Measurements from ENCODE around the gene HNRNPA3.

Gene HNRNPA3

GRCh38 chr2:177207101-177207500, 5.5 kb upstream of the HNRNPA3 start (continued):
- TF ChIP-seq, protein P1, sequence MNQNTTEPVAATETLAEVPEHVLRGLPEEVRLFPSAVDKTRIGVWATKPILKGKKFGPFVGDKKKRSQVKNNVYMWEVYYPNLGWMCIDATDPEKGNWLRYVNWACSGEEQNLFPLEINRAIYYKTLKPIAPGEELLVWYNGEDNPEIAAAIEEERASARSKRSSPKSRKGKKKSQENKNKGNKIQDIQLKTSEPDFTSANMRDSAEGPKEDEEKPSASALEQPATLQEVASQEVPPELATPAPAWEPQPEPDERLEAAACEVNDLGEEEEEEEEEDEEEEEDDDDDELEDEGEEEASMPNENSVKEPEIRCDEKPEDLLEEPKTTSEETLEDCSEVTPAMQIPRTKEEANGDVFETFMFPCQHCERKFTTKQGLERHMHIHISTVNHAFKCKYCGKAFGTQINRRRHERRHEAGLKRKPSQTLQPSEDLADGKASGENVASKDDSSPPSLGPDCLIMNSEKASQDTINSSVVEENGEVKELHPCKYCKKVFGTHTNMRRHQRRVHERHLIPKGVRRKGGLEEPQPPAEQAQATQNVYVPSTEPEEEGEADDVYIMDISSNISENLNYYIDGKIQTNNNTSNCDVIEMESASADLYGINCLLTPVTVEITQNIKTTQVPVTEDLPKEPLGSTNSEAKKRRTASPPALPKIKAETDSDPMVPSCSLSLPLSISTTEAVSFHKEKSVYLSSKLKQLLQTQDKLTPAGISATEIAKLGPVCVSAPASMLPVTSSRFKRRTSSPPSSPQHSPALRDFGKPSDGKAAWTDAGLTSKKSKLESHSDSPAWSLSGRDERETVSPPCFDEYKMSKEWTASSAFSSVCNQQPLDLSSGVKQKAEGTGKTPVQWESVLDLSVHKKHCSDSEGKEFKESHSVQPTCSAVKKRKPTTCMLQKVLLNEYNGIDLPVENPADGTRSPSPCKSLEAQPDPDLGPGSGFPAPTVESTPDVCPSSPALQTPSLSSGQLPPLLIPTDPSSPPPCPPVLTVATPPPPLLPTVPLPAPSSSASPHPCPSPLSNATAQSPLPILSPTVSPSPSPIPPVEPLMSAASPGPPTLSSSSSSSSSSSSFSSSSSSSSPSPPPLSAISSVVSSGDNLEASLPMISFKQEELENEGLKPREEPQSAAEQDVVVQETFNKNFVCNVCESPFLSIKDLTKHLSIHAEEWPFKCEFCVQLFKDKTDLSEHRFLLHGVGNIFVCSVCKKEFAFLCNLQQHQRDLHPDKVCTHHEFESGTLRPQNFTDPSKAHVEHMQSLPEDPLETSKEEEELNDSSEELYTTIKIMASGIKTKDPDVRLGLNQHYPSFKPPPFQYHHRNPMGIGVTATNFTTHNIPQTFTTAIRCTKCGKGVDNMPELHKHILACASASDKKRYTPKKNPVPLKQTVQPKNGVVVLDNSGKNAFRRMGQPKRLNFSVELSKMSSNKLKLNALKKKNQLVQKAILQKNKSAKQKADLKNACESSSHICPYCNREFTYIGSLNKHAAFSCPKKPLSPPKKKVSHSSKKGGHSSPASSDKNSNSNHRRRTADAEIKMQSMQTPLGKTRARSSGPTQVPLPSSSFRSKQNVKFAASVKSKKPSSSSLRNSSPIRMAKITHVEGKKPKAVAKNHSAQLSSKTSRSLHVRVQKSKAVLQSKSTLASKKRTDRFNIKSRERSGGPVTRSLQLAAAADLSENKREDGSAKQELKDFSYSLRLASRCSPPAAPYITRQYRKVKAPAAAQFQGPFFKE (tag by site-specific recombination; IDR thresholded peaks at IDR 0.05; ENCODE audit: borderline replicate concordance) = no peak
- TF ChIP-seq ZNF133 (tag by site-specific recombination; IDR thresholded peaks at IDR 0.05) (no peak), ZNF146 (tag by site-specific recombination; IDR thresholded peaks at IDR 0.05) (no peak), ZNF621 (tag by site-specific recombination; IDR thresholded peaks at IDR 0.05) (no peak), ZSCAN23 (tag by site-specific recombination; IDR thresholded peaks at IDR 0.05) (no peak), ZNF350 (tag by site-specific recombination; IDR thresholded peaks at IDR 0.05) (no peak), ZNF214 (tag by site-specific recombination; IDR thresholded peaks at IDR 0.05; ENCODE audit: borderline replicate concordance) (no peak), ZNF558 (tag by site-specific recombination; IDR thresholded peaks at IDR 0.05) (no peak)

GRCh38 chr2:177211169-177211568, 1.4 kb upstream of the HNRNPA3 start:
- Histone ChIP-seq H3K27ac (ENCODE audit: extremely low read depth, low read depth, low read length) (peak overlapping the region; percentile 82; the same call in 1 of the 2 replicates), H3K4me3 (ENCODE audit: low read depth, low read length) (peak overlapping the region; percentile 38), H3K9me3 (ENCODE audit: control insufficient read depth, insufficient read depth, low read depth, low read length) (no peaks in the 10 kb centered on the region), H3K36me3 (ENCODE audit: control insufficient read depth in 2 of 2, insufficient read depth in 1 of 2, low read length in 2 of 2) (peaks cover 0 to 30% of the 10 kb centered on the region in 2 experiments; a peak in 2 of 3 replicates), H3K4me1 (ENCODE audit: control insufficient read depth, insufficient read depth, low read length) (no peaks in the 10 kb centered on the region)
- CTCF ChIA-PET = interaction anchor here (1.5 to 1.7 kb wide), 2 partner anchors 47 to 205 kb away, joined by 3 to 5 read pairs; no protein-coding TSS in a partner anchor
- TF ChIP-seq, protein P2, sequence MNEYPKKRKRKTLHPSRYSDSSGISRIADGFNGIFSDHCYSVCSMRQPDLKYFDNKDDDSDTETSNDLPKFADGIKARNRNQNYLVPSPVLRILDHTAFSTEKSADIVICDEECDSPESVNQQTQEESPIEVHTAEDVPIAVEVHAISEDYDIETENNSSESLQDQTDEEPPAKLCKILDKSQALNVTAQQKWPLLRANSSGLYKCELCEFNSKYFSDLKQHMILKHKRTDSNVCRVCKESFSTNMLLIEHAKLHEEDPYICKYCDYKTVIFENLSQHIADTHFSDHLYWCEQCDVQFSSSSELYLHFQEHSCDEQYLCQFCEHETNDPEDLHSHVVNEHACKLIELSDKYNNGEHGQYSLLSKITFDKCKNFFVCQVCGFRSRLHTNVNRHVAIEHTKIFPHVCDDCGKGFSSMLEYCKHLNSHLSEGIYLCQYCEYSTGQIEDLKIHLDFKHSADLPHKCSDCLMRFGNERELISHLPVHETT (tag by site-specific recombination; IDR thresholded peaks at IDR 0.05) = no peak
- no peak for TF ChIP-seq TSHZ1 (tag by site-specific recombination; IDR thresholded peaks at IDR 0.05; ENCODE audit: borderline replicate concordance)
- POLR2A ChIA-PET = interaction anchor here (1.1 to 1.7 kb wide), 4 partner anchors 13 to 53 kb away, joined by 4 to 23 read pairs (median 5); partner anchors contain the start of gene NFE2L2

- Histone ChIP-seq H3K9me3 (ENCODE audit: control insufficient read depth, insufficient read depth, low read depth, low read length) (no peaks in the 10 kb centered on the region), H3K4me3 (ENCODE audit: low read depth, low read length) (peak overlapping the region; percentile 38), H3K4me1 (ENCODE audit: control insufficient read depth, insufficient read depth, low read length) (no peaks in the 10 kb centered on the region), H3K27ac (ENCODE audit: extremely low read depth, low read depth, low read length) (peak overlapping the region; percentile 82), H3K36me3 (ENCODE audit: control insufficient read depth in 2 of 2, insufficient read depth in 1 of 2, low read length in 2 of 2) (peaks cover 5 to 34% of the 10 kb centered on the region in 2 experiments; a peak in 2 of 3 replicates)
- TF ChIP-seq ZNF501 (tag by site-specific recombination; IDR thresholded peaks at IDR 0.05) (0 out of 2 replicates have a peak, but pooled peaks have one; percentile 21), ZNF335 (tag by site-specific recombination; conservative IDR thresholded peaks at IDR 0.05) (peak; percentile 12; the same call in 1 of the 2 replicates), ZNF274 (IDR thresholded peaks at IDR 0.05; ENCODE audit: low read length) (no peak), ZNF274 (tag by site-specific recombination; IDR thresholded peaks at IDR 0.05; ENCODE audit: borderline replicate concordance) (no peak), ATF2 (tag by site-specific recombination; IDR thresholded peaks at IDR 0.05; ENCODE audit: low read depth) (peak; percentile 32; the same call in 1 of the 2 replicates), YY1 (tag by site-specific recombination; IDR thresholded peaks at IDR 0.05) (no peak)
- POLR2A ChIA-PET = interaction anchor here (1.1 to 1.7 kb wide), 4 partner anchors 13 to 180 kb away, joined by 3 to 23 read pairs (median 5); partner anchors contain the start of gene NFE2L2
- CTCF ChIA-PET = interaction anchor here (1.0 to 1.7 kb wide), 3 partner anchors 43 to 204 kb away, joined by 3 to 5 read pairs (median 3); no protein-coding TSS in a partner anchor
These were observed 953 bp upstream of the HNRNPA3 start for GRCh38 chr2:177211576-177212105.
